ENCODE results near the gene IDI2. TPM values are rescaled to one million over a fixed set of nuclear protein-coding genes. Genes with fewer than 3 reads are reported as not detected.
"Not testable (repeated sequence)": the region's sequence is repeated elsewhere in the genome, so short reads cannot be mapped to it uniquely, and the experiment has no call there.

Gene IDI2
- total RNA-seq = not detected in 3 replicates
- long read RNA-seq = 0 reads

DNA sequence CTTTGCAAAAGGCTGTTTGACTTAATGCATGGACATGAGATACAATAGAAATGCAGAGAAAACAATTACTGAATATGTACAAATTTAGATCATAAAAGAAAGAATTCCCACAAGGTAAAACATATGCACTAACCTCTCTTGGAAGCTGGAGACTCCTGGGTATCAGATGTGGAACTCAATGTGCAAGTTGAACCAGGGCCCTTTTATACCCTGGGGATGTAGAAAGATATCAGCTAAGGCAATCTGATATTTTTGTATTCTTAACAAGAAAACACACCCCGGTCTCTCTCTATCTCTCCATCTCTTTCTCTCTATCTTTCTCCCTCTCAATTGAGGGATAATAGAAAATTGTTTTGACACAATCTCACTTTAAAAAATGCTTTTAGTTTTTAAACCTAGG lies at the start of gene IDI2:
Gene IDI2, minus strand, starts transcription at position 177 of the 400 bp plus-strand sequence. CDS start 1,136 bp downstream, outside the sequence.
- Mint-ChIP-seq H3K4me3 (ENCODE audit: unreplicated experiment) (no peak within 1 kb of the TSS), H3K27me3 (ENCODE audit: low read depth) (no peaks in the 10 kb centered on the region), H3K9me3 (ENCODE audit: low read depth) (no peaks in the 10 kb centered on the region), H3K36me3 (ENCODE audit: low read depth) (peaks cover 3% of the 10 kb centered on the region), H3K27ac (ENCODE audit: unreplicated experiment) (no peak within 1 kb of the TSS), H3K4me1 (ENCODE audit: low read depth) (peaks cover 3% of the 10 kb centered on the region)
- TF ChIP-seq, protein P1, sequence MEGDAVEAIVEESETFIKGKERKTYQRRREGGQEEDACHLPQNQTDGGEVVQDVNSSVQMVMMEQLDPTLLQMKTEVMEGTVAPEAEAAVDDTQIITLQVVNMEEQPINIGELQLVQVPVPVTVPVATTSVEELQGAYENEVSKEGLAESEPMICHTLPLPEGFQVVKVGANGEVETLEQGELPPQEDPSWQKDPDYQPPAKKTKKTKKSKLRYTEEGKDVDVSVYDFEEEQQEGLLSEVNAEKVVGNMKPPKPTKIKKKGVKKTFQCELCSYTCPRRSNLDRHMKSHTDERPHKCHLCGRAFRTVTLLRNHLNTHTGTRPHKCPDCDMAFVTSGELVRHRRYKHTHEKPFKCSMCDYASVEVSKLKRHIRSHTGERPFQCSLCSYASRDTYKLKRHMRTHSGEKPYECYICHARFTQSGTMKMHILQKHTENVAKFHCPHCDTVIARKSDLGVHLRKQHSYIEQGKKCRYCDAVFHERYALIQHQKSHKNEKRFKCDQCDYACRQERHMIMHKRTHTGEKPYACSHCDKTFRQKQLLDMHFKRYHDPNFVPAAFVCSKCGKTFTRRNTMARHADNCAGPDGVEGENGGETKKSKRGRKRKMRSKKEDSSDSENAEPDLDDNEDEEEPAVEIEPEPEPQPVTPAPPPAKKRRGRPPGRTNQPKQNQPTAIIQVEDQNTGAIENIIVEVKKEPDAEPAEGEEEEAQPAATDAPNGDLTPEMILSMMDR (IDR thresholded peaks at IDR 0.05) = no peak
- DNase-seq (ENCODE audit: low spot score) = no peak

DNA sequence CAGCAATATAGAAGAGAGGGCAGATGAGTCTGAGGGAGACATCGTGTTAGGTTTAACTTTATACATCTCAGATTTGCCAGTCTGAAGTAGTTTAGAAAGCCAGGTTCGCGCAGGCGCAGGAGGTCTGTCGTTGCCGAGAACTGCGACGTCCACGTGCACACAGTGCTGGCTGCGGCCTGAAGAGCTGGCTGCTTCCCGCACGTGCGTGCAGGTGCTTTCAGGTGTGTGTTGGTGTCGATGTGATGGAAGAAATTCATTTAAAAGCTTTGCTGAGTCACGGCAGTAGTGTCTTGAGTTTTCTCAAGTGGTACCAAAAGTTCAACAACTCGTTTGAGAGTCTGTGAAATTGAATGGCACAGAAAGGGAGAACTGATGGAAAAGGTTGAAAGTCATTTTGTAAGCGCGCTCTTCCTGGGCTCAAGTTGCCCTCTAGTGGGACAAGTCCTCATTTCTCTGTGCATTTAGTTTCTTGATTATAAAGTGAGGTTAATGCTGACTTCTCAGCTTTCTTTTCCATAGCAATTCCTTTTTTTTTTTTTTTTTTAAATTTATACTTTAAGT lies 49.2 kb upstream of the IDI2 start:
- Mint-ChIP-seq H3K9me3 (ENCODE audit: low read depth) (no peaks in the 10 kb centered on the region), H3K27me3 (ENCODE audit: low read depth) (no peaks in the 10 kb centered on the region), H3K4me3 (ENCODE audit: unreplicated experiment) (no peak overlapping the region), H3K36me3 (ENCODE audit: low read depth) (peaks cover 13% of the 10 kb centered on the region), H3K27ac (ENCODE audit: unreplicated experiment) (no peak overlapping the region), H3K4me1 (ENCODE audit: low read depth) (peaks cover 3% of the 10 kb centered on the region)
- no peak for DNase-seq (ENCODE audit: low spot score)
- TF ChIP-seq, protein P1 (IDR thresholded peaks at IDR 0.05) = peak; percentile 62

- Mint-ChIP-seq H3K36me3 (ENCODE audit: low read depth) (peaks cover 9% of the 10 kb centered on the region), H3K4me1 (ENCODE audit: low read depth) (peaks cover 7% of the 10 kb centered on the region), H3K9me3 (ENCODE audit: low read depth) (no peaks in the 10 kb centered on the region), H3K4me3 (ENCODE audit: unreplicated experiment) (no peak overlapping the region), H3K27ac (ENCODE audit: unreplicated experiment) (no peak overlapping the region), H3K27me3 (ENCODE audit: low read depth) (no peaks in the 10 kb centered on the region)
- no peak for DNase-seq (ENCODE audit: low spot score)
- TF ChIP-seq, protein P1 (IDR thresholded peaks at IDR 0.05) = peak; percentile 19
Observed at GRCh38 chr10:1074052-1074747, 48.5 kb upstream of the IDI2 start.

DNA sequence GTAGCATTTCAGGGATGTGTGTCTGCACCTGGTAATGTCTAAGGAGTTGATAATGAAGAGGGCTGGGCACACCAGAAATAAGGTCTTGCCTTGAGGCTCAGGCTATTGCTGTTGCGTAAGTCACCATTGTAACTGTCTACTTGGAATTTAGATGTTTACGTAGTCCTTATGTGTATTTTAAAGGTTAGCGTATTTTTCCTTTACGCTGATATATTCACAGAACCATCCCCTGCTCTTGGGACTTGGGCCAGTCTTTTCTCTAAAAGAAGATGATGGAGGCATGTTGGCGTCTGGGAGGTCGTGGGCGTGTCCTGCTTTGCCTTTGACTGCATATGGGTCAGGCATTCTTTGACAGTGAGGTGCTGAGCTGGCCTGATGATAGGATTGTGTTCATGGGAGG lies 45.3 kb upstream of the IDI2 start:
- TF ChIP-seq, protein P1 (IDR thresholded peaks at IDR 0.05) = no peak
- Mint-ChIP-seq H3K4me1 (ENCODE audit: low read depth) (peaks cover 10% of the 10 kb centered on the region), H3K27ac (ENCODE audit: unreplicated experiment) (no peak overlapping the region), H3K36me3 (ENCODE audit: low read depth) (peaks cover 5% of the 10 kb centered on the region), H3K27me3 (ENCODE audit: low read depth) (no peaks in the 10 kb centered on the region), H3K4me3 (ENCODE audit: unreplicated experiment) (no peak overlapping the region), H3K9me3 (ENCODE audit: low read depth) (no peaks in the 10 kb centered on the region)
- DNase-seq (ENCODE audit: low spot score) = no peak

GRCh38 chr10:1068380-1069361 lies 43.0 kb upstream of the IDI2 start:
- Mint-ChIP-seq H3K27ac (ENCODE audit: unreplicated experiment) (no peak overlapping the region), H3K27me3 (ENCODE audit: low read depth) (no peaks in the 10 kb centered on the region), H3K4me3 (ENCODE audit: unreplicated experiment) (no peak overlapping the region), H3K9me3 (ENCODE audit: low read depth) (no peaks in the 10 kb centered on the region), H3K4me1 (ENCODE audit: low read depth) (peaks cover 10% of the 10 kb centered on the region), H3K36me3 (ENCODE audit: low read depth) (peaks cover 14% of the 10 kb centered on the region)
- TF ChIP-seq, protein P1 (IDR thresholded peaks at IDR 0.05) = no peak
- no peak for DNase-seq (ENCODE audit: low spot score)

- H3K4me3 Mint-ChIP-seq (ENCODE audit: unreplicated experiment); H3K27ac Mint-ChIP-seq (ENCODE audit: unreplicated experiment); DNase-seq (ENCODE audit: low spot score); H3K9me3 Mint-ChIP-seq (ENCODE audit: low read depth); H3K36me3 Mint-ChIP-seq (ENCODE audit: low read depth); H3K27me3 Mint-ChIP-seq (ENCODE audit: low read depth): not testable (repeated sequence)
- H3K4me1 Mint-ChIP-seq (ENCODE audit: low read depth) = peaks cover 20% of the 10 kb centered on the region
Observed at GRCh38 chr10:1066734-1067133, 41.1 kb upstream of the IDI2 start.
